HG03521 (cell line): ENCODE data around the gene IFIT1.
"Not testable (repeated sequence)": the region's sequence is repeated elsewhere in the genome, so short reads cannot be mapped to it uniquely, and the experiment has no call there.

Source experiments
- ATAC-seq: cut with Tn5 transposase; IDR thresholded peaks from one replicate; pipeline ENCODE4 v1.9.1; 2021; ENCODE audit warnings: mild to moderate bottlenecking, moderate library complexity; ENCODE audit not compliant: unreplicated experiment

The IFIT1 gene

DNA sequence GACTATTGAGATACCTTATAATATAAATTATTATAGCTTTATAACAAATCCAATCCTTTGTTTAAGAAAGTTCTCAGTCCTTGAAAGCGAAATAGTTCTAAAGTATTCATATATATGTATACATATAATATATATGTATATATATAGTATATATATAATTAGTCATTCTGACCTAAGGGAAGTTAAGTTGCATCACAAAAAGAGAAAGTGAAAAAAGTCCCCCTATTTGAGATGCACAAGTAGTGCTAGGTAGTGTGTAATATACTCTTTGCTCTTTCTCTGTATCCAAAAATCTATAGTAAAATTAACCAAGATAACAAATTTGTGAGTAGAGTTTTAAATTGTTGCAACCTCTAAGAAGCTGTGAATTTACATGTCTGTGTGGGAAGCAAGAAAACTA lies 27.9 kb upstream of the IFIT1 start:
- ATAC-seq: no peak

DNA sequence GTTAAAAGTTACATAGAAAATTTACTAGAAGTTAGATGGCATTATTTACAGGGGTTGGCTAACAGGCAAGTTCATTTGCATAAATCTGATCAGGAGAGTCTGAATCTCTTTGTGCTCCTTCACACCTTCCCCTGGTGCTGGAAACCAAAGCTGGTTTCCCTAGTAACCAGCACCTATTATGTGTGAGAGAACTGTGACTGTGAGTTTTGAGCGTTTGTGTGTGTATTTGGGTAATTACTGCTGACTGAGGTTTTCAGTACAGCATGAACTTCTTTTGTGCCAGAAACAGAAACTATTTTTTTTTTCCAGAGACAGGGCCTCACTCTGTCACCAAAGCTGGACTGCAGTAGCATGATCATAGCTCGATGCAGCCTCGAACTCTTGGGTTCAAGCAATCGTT lies 24.9 kb upstream of the IFIT1 start:
- peak; percentile 77 for ATAC-seq

DNA sequence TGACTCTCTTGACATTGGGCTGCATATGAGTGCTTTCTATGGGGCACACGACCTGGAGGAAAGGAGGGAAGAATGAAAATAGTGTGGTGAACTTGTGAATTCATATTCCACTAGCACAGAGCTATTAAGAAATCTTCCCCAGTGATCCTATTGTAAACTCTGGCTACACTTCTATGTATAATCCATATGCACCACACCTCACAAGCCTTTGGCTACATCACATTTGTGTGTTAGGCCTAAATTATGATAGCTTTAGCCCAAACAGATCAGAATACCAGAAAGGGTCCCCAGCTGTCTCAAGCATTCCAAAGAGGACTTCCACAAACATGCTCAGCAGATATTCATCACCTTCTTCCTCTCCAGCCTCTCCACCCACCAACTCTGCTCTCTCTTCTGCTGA lies 24.3 kb upstream of the IFIT1 start:
- ATAC-seq: no peak

DNA sequence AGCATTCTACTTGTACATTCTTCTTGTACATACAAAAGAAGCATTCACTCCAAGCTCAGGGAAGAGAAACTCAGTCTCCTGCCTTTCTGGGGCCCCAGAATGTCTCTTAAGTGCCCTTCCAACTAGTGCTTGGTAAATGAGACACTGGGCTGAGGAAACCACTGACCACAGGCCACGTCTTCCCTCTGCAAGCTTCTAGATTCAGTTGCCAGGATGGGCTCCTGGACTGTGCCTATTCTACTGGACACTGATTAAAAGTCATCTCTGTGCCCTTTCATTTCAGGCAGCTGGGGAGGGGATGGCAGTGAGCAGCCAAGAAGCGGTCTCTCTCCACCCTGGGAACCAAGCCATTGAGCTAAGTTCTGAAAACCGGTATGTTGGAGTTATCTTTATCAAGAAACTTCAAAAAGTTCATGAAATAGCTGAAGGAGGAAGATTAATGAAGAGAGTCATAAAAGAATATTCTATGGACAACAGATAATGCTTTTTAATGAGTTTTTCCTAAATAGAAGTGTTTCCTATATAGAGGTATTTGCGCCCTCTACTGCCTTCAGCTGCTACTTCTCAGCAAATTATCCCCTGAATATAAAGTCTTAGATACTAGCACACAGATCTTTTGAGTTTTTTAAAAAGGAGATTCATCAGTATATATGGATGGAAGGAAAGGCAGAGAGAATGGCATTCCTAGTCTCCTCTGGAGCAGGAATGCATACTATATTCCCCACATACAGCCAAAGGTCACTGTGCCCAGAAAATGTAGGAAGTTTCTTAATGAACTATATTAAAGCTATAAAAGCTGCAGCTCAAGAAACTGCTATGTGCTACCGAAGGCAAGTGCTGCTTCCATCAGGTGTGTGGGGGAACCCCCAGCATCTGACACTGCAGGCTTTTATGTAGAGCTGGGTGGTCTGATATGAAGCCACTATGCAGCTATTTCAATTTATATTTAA lies 23.0 kb upstream of the IFIT1 start:
- no peak for ATAC-seq

DNA sequence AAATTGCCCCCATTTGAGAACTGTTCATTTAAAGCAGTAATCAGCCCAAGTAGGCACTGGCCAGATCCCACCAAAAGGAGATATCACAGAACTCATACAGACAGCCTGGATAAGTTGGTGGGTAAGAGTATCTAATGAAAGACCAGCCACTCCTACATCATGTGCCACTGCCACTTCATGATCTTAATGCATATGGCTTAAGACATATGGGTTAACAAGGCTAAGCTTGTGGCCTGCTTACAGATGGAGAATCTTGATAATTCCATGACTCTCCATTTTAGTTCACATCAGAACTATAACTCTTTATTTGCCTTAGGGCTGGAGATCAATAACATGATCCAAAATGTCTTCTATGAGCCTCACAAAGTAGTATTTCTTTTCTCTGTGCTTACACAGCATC lies 21.3 kb upstream of the IFIT1 start:
- ATAC-seq: no peak

DNA sequence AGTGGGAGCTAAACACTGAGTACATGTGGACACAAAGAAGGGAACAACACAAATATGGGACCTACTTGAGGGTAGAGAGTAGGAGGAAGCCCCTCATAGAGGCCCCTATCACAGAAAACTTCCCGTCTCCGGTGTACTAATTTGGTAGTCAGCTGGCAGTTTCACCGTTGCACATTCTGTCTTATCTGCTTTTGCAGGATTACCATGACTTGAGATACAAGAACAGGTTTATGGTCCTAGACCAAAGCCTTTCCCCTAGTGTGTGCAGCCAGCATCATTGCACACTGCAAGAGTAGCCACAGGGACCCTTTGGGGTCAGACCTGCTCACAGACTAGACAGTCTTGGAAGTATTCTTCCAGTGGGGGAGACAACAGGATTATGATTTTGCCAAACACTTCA lies 20.4 kb upstream of the IFIT1 start:
- no peak for ATAC-seq

DNA sequence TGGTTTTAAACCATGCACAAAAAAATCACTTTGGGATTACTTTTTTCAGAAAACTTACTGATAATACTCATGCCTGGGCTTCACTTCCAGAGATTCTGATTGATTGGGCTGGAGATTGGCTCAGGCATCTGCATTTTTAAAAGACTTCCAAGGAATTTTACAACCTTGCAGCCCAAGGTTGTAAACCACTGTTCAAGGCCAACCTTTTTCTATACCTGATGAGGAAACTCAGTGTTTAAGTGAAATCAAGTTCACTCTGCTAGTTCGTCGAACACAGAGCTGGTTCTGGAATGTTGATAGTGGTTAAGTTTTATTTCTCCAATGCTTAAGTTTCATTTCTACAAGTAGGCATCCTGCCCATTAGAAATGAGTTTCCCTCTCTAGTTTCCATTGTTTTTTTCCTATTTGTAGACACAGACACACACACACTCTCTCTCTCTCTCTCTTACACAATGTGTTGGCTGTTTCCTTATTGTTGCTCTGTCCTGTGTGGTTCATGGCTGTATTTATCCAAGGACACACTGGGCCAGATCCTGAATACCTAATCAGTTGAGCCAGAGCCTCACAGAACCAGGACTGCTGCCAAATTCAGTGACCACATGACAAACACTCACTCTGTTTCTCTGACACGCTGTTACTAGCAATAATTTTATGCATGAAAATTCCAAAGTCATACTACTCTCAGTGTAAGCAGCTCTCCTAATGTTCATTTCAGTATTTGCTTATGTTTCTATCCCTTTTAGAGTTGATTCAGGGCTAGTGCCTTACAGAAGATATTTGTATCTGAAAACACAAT lies 18.3 kb upstream of the IFIT1 start:
- no peak for ATAC-seq

DNA sequence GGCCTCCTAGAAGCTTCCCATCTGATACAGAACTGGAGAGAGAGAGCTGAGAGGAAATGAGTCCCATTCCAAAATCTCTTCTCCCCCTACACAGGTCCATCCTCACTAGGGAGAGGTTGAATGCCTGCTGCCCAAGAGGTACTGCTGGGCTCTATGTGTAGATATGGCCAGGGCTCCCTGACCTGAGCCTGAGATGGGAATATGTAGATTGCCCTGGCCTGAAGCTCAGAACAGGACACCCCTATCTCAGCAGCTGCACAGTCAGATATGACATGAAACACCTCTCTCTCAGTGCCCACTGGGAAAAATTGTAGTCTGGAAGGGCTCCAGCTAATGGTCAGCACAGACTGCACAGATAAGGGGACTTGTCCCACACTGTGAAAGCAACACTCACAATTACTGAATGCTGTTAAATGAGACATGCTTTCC lies 17.7 kb upstream of the IFIT1 start:
- no peak for ATAC-seq

DNA sequence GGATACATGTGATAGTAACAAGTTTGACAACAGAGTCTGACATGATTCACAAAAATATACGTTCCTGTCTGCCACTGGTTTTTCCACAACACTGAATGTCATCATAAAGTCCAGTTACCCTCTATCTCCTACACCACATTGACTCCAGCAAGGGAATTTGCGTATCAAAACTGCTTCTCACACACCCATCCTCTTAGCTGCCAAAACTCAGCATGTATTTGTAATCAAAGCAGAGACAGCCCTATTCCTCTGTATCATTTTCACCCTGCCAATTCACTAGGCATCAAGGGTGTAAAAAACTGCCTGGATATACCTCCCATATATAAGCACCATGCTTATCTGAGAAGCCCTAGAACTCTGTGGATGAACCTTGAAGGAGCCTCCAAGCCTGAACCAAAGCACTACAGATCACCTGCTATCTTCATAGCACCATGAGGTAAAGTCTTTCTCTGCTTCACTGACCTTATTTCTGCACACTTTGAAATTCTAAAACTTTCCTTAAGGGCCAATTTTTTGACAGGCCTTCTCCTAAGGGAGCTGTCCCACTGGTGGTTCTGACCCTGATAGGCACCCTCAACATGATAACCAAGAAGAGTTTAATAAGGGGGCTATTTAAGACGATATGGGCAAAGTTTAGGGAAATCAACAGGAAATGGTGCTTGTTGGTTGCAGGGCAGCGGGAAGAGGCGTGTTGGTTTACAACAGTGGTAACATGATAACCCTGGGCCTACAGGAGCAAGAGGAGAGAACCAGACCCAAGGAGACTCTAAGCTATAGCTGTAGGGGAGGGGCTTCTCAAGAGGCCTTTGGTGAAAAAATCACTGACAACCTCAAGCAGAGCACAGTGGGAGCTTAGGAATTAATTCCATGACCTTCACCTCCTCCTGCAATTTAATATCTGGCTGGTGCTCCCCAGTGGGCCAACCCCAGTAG lies 14.5 kb upstream of the IFIT1 start, which contains the start of gene IFIT1B:
IFIT1B (plus strand) TSS at position 352 of the 933 bp plus-strand sequence; CDS start at position 432, 80 bp downstream.
- ATAC-seq: no peak

DNA sequence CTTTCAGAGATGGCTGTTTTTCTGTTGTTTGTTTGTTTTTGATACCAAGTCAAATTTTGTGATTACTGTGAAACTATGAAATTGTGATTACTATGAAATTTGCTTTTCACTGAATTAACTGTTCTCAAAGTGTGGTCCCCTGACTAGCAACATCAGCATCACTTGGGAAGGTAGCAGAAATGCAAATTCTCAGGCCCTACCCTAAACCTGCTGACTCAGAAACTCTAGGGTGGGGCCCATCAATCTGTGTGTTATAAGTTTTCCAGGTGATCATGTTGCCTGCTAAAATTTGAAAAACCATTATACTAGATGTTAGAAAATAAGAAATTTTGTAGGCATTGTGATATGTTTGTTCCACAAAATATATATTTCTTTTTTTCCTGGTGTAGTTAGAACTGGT lies 13.3 kb upstream of the IFIT1 start:
- no peak for ATAC-seq

DNA sequence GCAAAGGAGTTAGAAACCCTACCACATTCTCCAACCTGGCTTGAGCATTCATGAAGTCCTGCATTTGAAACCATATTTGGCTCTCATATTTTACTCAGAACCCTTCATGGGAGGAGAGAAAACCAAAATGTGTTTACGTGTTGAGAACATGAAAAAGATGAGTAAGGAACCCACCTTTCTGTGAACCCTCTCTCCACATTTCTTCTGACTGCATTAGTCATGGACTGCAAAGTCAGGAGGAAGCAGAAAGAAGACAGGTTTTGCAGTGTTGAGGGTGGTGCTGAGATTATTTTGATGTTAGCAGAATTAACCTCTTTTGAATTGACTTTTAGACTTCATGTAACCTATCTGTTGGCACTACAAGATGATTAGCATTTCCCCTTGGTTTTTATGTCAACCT lies 9.7 kb upstream of the IFIT1 start:
- ATAC-seq: no peak

DNA sequence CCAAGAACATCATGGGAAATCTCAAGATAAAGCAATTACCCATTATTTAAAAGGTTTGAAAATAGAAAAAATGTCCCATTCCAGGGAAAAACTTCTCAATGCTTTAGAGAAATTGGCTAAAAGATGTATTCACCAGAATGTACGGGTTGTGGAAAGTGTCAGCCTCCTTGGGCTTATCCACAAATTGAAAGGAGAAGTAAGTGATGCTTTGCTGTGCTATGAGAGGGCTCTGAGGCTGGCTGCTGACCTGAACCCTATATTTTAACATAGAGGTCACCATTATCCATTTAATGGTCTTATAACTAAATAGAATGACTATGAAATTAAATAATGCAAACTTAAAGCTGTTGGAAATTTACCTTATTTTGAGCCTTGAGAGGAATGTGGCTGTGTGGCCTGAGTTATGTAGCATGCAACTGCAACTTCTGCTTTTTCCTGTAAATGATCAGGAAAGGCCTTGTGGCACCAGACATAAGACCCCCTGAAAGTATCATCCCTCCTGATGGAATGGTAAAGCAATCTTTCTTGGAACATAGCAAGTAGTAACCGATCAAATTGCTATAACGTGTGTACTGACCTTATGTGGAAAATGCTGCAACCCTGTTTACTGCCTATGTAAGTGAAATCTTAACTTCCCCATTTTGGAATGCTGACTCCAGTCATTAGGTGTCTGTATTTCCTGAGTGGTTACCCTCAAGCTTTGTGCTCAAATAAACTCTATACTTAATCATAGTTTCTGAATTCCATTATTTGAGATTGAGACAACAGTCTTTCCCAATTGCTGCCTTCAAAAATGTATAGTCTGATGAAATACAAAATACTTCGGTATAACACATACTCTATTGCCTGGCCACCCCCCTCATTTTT lies 7.7 kb upstream of the IFIT1 start:
- no peak for ATAC-seq

DNA sequence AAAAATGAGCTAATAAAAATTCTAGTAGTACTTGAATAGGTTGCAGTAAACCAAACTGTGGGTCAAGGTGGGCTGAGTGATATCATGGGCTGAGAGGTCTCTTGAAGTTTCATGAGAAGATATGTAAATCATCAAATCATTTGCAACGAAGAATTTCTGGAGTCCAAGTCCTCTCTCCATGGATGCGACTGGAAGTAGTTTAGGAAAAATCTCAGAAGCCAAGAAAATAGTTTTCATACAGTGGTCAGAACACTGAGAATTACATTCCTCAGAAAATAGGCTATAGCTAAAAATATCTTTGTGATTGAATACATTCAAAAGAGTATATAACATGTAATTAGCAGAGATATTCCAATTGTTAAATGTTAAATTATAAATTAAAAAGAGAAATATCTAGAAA lies 3.6 kb upstream of the IFIT1 start:
- ATAC-seq: no peak

DNA sequence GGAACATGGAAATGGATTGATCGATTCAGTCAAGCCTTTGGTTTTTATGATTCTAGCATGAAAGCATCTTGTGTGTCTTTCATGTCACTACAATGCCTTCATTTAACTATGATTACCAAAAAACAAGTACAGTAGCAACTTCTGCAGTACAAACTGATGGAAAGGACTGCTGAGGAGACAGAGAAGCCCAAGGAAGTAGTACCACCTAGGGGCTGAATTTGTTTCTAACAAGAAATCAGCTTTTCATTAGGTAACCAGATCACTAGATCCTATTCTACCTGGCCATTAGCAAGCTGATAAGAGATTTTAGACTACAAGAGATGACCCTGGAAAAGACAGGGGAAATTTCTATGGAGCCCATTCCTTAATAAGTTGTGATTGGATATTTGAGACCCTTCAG lies 3.2 kb upstream of the IFIT1 start:
- no peak for ATAC-seq

DNA sequence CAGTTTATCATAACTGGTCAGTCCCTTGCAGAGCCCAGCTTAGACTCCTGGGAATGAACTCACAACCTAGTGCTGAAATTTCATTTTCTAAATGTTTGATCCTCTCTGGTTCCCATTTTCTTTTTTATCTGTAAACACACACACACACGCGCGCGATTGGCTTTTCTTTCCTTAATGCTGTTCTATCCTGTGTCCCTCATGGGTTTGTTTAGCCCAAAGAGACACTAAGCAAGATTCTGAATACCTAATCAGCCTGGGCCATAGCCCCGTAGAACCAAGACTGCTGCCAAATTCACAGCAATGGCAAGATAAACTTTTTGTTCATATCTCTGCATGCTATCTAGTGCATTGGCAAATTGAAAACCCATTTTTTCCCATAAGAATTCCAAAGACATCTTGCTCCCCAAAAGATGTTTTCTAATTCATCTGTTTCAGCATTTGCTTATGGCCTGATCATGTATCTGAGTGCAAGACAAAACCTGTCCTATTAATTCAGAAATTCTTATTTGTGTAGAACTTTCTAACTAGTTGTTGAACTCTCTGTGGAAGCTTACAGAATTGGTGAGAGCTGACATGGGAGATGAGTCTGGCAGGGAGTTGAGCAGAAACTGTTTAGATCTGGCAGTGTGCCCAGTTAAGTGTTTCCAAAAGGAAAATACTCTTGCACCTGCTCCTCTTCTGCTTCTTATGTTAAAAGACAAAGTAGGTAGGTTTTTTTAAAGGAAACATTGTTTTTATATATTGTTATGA lies 1.8 kb upstream of the IFIT1 start:
- ATAC-seq: no peak

DNA sequence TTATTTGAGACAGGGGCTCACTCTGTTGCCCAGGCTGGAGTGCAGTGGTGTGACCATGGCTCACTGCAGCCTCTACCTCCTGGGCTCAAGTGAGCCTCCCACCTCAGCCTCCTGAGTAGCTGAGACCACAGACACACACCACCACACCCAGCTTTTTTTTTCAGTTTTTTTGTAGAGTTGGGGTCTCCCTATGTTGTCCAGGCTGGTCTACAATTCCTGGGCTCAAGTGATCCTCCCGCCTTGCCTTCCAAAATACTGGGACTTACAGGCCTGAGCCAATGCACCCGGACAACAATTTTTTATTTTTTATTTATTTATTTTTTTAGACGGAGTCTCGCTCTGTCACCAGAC lies 1.2 kb upstream of the IFIT1 start:
- ATAC-seq: not testable (repeated sequence)

DNA sequence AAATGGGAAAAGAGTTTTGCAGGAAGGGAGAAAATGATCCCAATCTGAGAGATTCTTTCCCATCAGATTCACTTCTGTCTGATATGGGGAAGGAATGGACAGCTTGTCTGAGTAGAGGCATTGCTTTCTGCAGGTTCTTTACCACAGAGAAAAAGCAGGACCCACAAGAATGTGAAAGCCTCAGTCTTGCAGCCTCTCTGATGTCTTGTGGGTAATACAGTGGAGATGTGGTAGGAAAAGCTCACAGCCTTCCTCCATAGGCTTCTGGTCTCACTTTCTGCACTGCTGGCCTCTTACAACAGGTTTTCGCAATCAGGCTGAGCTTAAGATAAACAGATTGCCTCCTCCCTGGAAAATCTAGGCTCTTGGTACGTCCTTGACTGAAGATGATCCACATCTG lies 551 bp downstream of the IFIT1 start:
- ATAC-seq: peak; percentile 43

DNA sequence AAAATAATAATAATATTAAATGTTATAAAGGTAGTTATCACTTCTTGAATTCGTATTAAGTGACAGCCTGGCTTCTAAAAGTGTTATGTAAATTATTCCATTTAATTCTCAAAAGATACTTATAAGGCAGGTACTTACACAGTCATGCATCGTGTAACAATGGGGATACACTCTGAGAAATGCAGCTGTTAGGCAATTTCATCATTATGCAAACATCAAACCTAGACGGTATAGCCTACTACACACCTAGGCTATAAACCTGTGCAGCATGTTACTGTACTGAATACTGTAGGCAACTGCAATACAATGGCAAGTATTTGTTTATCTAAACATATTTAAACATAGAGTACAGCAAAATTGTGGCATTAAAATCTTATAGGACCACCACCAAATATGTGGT lies 1.5 kb downstream of the IFIT1 start:
- no peak for ATAC-seq

DNA sequence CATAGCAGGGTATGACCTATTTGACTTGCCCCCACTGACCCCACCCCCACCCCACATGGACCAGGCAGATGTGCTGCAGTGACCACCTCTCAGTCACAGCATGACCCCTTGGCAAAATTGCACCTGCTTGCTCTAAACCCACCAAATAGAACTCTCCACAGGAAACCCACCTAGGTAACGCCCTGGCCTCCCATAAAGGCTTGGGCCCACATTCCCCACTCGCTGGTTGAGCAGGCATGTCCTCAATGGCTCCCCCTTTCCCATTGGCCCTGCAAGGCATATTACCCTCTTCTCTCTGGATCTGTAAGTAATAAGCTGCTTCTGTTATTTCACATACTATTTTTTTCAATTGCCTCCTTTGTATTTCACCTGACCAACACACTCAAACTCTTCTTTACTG lies 2.7 kb downstream of the IFIT1 start:
- no peak for ATAC-seq
